ENCODE data around the gene VSTM2L.

Gene VSTM2L

GRCh38 chr20:37920679-37921322 is 17.9 kb downstream of the VSTM2L start:
- no peak for DNase-seq

- no peak for DNase-seq
Observed at GRCh38 chr20:37921341-37921929, 18.5 kb downstream of the VSTM2L start.

- no peak for DNase-seq
Observed at GRCh38 chr20:37922016-37922415, 19.1 kb downstream of the VSTM2L start.

- no peak for DNase-seq
Observed at GRCh38 chr20:37925265-37926165, 22.6 kb downstream of the VSTM2L start.

- no peak for DNase-seq
Observed at GRCh38 chr20:37926612-37927011, 23.7 kb downstream of the VSTM2L start.

GRCh38 chr20:37927410-37928095 is 24.6 kb downstream of the VSTM2L start:
- no peak for DNase-seq

- DNase-seq = no peak
Observed at GRCh38 chr20:37928996-37929682, 26.2 kb downstream of the VSTM2L start.

- no peak for DNase-seq
Observed at GRCh38 chr20:37929683-37930014, 26.7 kb downstream of the VSTM2L start.

- no peak for DNase-seq
Observed at GRCh38 chr20:37931153-37931922, 28.4 kb downstream of the VSTM2L start.

- DNase-seq = no peak
Observed at GRCh38 chr20:37932074-37932473, 29.1 kb downstream of the VSTM2L start.

- no peak for DNase-seq
Observed at GRCh38 chr20:37932919-37933318, 30.0 kb downstream of the VSTM2L start.

- no peak for DNase-seq
Observed at GRCh38 chr20:37933786-37934633, 31.1 kb downstream of the VSTM2L start.

GRCh38 chr20:37934634-37935375 is 31.9 kb downstream of the VSTM2L start:
- no peak for DNase-seq

GRCh38 chr20:37935435-37935834 is 32.5 kb downstream of the VSTM2L start:
- DNase-seq = no peak

- no peak for DNase-seq
Observed at GRCh38 chr20:37936041-37936440, 33.1 kb downstream of the VSTM2L start.

GRCh38 chr20:37936451-37936850 is 33.5 kb downstream of the VSTM2L start:
- no peak for DNase-seq

GRCh38 chr20:37937686-37938085 is 34.8 kb downstream of the VSTM2L start:
- no peak for DNase-seq

GRCh38 chr20:37938181-37938750 is 35.3 kb downstream of the VSTM2L start:
- no peak for DNase-seq

GRCh38 chr20:37938954-37939353 is 36.0 kb downstream of the VSTM2L start:
- no peak for DNase-seq

Data from CD4-positive, alpha-beta T cell treated with Interferon gamma for 1 hour (primary cell).